RPMI8226 (cell line): ENCODE measurements around the gene BIRC6.
"Not testable (repeated sequence)": the region's sequence is repeated elsewhere in the genome, so short reads cannot be mapped to it uniquely, and the experiment has no call there.

Experiments used
- DNase-seq: peaks from one replicate; pipeline ENCODE4 v3.0.0-alpha.2; 2015

BIRC6 gene

DNA sequence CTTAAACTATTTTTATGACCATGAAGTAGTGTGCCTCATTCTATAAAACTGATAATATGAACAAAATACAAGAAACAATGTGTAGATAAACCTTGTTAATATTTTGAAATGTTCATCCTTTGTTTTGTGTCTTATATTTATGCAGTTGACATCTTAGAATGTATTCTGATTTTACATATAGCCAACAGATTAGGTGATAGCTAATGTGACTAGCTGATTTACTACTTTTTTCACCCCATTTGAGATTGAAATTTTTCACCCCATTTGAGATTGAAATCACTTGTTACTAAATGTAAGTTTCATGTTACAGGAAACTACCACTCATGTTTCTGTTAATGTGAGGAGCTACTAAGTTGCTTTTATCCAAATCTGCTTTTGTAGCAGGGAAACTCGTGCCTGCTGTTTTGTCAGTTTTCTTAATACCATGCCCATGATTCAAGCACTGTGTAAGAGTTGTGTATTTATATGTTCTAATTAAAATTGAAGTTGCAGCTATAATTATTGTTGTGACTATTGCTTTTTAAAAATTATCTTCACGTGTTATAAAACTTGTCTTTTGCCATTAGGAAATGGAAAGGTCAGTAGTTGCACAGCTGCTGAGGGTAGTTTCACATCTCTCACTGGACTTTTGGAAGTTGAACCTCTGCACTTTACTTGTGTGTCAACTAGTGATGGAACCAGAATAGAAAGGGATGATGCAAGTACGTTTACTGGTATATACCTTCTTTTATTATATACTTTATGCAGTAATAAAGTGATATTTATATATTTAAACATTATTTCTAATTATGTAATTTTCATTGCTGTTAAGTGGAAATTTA, 96.6 kb downstream of the BIRC6 start:
- no peak for DNase-seq

- no peak for DNase-seq
These were observed 99.0 kb downstream of the BIRC6 start for GRCh38 chr2:32455816-32456215.

- DNase-seq = no peak
These were observed 100.0 kb downstream of the BIRC6 start for GRCh38 chr2:32456808-32457207.

DNA sequence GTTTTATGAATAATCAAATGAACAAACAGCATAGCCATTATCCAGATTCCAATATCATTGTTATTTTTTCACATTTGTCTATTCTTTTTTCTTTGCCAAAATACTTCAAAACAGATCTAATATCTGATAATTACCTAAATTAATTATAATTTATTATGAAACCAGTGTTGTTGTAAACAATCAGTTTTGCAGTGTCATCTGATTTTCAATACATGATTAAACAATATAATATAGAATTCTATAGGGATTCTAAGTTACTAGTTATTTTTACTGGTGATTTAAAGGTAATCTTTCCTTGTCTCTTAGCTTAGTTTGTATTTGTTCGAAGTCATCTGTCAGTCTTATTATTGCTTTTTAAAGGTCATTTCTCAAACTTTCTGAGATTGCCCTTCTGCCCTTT, 101.0 kb downstream of the BIRC6 start:
- DNase-seq = no peak

- DNase-seq = not testable (repeated sequence)
These were observed 104.0 kb downstream of the BIRC6 start for GRCh38 chr2:32460861-32461260.

DNA sequence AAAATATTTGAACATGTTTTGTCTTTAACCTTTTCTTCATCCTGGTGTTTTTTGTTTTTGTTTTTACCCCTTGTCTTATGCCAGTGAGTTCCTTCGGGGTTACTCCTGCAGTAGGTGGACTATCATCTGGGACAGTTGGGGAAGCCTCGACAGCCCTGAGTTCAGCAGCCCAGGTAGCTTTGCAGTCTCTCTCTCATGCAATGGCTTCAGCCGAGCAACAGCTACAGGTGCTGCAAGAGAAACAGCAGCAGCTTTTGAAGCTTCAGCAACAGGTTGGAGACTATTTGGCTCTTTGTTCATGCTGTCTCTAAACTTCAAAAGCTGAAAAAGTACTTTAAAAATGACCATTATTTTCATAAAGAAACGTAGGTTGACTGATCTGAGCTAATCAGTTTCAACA, 106.3 kb downstream of the BIRC6 start:
- DNase-seq = no peak

GRCh38 chr2:32464431-32464830, 107.6 kb downstream of the BIRC6 start:
- no peak for DNase-seq

DNA sequence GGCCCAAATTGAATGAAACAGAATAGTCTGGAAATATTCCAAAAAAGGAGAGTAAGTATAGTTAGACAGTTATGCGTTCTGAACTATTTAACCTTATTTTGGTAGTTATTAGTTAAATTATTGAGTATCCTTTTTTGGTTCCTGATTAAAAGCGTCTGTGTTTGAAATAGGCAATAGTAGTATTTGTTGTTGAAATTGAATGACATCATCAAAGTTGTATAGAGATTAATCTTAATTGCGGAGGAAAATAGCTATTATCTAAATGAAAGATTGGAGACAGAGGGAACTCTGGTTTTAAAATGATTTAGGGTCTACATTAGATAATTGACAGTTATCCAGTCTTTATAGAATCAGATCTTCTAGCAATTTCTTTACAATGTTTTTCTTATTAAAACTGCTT, 115.8 kb downstream of the BIRC6 start:
- DNase-seq = no peak

DNA sequence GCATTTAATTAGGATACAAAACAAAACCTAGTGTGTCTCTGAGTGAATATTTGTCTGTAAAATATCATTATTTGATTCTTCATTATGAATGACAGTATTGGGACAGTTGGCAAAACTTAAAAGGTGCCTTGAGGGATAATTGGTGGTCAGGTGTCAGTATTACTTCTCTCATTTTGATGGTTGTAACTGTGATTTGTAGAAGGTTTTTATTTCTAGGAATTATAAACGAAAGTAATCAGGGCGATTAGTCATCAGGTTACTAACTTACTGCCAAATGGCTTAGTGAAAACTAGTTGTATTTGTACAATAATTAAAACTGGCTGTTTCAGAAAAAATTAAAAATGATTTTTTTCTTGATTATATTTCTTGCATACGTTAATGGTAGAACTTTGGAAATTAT, 117.6 kb downstream of the BIRC6 start:
- no peak for DNase-seq

GRCh38 chr2:32478889-32479620, 122.2 kb downstream of the BIRC6 start:
- no peak for DNase-seq

DNA sequence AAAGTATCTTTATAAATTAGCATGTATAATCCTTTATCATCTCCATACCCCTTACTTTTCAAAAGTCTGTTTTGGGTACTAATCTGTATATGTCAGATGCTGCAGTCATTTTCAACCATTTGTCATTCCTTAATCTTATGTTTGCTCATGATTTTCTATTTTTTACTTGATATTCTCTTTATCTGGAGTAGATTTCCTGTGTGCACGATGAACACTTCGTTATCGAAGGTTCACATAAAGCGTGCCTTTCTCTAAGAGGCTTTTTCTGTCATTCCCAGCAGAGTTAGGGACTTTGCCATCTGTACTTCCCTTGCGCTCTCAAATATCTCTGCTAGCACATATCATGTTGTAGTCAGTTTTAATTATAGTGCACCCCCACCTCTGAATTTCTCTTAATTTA, 123.2 kb downstream of the BIRC6 start:
- DNase-seq = no peak

DNA sequence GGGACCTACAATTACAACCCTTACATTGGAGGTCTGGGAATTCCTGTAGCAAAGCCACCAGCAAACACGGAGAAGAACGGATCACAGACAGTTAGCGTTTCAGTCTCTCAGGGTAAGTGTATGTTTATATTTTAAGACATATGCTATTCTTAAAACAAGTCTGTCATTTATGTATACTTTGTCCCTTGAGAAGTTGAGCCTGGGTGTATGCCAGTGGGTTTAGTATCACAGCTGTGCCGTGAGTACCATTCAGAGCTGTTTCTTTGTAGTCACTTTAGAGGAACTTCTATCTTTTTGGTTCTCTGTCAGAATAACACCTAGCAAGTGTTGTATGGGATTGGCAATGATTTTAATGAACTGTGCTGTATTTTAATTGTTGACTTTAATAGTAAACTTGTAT, 125.6 kb downstream of the BIRC6 start:
- no peak for DNase-seq

DNA sequence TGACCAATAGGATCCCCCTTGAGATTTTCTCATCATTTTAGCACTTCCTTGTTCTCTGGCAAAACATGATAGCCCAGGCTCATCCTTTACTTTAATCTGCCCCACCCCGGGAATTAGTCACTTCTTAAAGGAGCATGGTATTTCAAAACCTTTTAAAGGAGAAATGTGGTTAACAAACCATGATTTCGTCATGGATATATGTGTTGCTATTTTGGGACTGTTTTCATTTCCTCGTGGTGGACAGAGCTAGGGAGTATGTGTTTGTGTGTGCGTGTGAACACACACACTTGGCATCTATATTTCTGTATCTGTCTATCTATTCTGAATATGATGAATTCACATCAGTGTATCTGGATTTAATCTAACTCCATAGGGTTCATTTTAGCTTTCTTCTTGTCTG, 128.1 kb downstream of the BIRC6 start:
- no peak for DNase-seq

DNA sequence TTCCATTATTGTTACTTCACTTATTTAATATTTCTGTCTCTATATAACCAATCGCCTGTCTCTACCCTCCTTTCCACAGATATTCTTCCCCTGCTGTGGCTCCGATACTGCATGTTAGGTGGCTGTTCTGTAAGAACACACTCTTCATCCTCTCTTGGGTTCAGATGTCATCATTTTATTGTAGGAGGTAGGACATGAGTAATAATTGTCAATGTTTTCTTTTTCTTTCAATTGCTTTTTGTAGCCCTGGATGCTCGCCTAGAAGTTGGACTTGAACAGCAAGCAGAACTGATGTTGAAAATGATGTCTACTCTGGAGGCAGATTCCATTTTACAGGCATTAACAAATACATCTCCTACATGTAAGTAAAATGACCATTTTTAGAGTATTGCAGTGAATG, 128.6 kb downstream of the BIRC6 start:
- no peak for DNase-seq

DNA sequence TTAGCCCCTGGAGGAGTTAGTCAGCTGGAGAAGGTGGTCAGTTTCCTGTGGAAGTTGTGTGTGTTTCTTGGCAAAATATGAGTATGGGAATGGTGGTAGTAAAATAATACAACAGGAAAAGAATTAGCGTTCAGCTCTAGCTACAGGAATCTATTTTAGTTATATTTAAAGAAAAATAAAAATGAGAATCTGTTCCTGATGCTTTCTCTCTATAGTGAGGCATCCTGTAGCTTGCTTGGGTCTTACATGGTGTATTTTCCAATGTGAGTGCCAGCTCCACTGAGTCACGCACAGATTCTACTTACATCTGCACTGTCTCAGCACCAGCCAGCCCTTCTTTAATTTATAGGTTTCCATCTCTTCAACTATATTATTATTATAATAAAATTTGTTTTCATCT, 132.2 kb downstream of the BIRC6 start:
- no peak for DNase-seq

GRCh38 chr2:32491346-32491745, 134.5 kb downstream of the BIRC6 start:
- DNase-seq = no peak

GRCh38 chr2:32495139-32495538, 138.3 kb downstream of the BIRC6 start:
- DNase-seq = no peak

DNA sequence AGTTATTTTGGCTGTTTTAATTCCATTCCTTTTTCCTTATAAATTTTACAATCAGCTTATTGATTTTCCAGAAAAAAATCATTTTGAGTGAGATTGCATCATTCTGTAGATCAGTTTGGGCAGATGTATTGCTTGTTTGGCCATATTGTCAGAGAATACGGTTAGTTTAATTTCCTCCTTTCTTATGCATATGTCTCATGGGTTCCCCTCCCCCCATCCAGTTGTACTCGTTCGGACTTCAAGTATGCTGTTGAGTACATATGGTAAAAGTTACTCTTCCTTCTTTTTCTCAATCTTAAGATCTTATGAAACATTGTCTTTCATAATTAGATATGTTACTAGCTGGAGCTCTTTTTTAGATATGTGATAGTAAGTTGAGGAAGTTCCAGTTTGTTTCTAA, 139.8 kb downstream of the BIRC6 start:
- DNase-seq = no peak

DNA sequence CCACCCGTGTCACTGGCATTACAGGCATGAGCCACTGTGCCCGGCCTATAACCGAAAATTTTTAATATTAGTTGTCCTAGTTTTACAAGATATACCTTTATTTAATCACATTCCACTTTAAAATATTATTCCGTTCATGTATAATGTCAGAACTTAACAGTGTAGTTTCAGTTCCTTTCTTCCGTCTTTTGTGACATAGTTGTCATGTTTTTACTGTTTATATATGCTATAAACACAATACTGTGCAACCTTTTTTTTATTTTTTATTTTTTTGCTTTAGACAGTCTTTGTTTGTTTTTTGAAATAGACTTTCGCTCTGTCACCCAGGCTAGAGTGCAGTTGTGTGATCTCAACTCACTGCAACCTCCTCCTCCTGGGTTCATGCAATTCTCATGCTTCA, 141.5 kb downstream of the BIRC6 start:
- DNase-seq = no peak

DNA sequence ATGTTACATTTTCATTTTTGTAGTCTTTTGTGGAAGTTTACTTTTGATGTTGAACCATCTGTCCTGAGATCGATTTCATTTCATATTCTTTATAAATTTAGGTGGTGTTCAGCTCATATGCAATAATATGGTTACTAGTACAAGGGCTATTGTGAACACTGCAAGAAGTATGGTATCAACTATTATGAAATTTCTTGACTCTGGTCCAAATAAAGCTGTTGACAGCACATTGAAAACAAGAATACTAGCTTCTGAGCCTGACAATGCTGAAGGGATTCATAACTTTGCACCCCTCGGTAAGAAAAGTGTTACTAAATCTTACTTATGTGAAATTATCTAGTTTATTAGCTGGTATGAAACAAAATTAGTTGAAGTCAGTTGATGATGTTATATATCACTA, 146.1 kb downstream of the BIRC6 start:
- no peak for DNase-seq

- DNase-seq = no peak
These were observed 148.2 kb downstream of the BIRC6 start for GRCh38 chr2:32504877-32505478.

GRCh38 chr2:32506446-32506845, 149.6 kb downstream of the BIRC6 start:
- no peak for DNase-seq

DNA sequence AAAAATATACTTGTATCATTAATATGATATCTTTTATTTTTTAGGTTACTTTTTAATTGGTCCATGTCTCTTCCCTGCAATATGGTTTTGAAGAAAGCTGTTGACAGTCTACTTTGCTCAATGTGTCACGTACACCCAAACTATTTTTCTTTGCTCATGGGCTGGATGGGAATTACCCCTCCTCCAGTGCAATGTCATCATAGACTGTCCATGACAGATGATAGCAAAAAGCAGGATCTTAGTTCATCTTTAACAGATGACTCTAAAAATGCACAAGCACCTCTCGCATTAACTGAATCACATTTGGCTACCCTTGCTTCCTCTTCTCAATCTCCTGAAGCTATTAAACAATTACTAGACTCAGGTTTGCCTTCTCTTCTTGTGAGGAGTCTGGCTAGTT, 158.1 kb downstream of the BIRC6 start:
- no peak for DNase-seq

DNA sequence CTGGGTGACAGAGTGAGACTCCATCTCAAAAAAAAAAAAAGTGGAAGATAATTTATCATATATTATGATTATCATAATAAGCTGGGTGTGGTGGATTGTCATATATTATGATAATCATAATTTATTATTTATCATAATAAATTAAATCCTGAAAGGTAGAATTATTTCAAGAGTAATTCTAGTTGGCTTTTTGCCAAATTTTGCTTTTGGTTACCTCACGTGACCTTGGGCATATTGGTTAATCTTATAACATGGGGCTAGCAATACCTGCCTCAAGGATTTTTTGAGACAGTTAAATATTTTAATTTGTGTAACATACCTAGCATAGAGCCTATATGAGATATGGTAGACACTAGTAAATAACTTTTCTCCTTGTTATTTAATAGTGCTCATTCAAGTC, 159.7 kb downstream of the BIRC6 start:
- DNase-seq = no peak
